ENCODE results near the gene SPATA31A3. TPM values are rescaled to one million over a fixed set of nuclear protein-coding genes. Genes with fewer than 3 reads are reported as not detected.
"Not testable (repeated sequence)": the region's sequence is repeated elsewhere in the genome, so short reads cannot be mapped to it uniquely, and the experiment has no call there.

The SPATA31A3 gene
- total RNA-seq: not detected

DNA sequence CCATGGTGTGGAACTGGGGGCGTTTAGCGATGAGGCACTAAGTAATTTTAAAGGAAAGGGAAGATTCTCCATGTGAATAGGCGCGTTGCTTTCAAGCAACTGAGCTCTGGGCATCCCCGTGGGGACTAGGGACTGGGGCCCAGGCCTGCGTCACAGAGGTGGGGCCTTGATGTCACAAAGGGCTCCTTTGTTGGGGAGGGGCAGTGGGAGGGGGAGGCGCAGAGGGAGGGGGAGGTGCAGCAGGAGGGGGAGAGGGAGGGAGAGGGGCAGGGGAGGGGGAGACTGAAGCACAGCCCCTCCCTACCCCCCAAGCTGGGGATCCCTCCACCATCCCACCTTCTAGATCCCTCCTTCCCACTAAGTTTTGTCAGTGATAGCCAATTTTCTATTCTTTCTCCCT is at the start of gene SPATA31A3:
TSS of gene SPATA31A3 (minus strand) at position 101 of the 400 bp plus-strand sequence. CDS start at position 72, 29 bp downstream.
- H3K27ac ChIP-seq; in situ Hi-C loops (cut with MboI; ENCODE audit: low sequenced_read_pairs in 4 of 4); H3K4me3 ChIP-seq; DNase-seq; ATAC-seq; H3K4me1 ChIP-seq; H3K36me3 ChIP-seq; intact Hi-C loops (cut with DNase I; ENCODE audit: low total_unique reads); H3K9me3 ChIP-seq; H3K27me3 ChIP-seq: not testable (repeated sequence)

DNA sequence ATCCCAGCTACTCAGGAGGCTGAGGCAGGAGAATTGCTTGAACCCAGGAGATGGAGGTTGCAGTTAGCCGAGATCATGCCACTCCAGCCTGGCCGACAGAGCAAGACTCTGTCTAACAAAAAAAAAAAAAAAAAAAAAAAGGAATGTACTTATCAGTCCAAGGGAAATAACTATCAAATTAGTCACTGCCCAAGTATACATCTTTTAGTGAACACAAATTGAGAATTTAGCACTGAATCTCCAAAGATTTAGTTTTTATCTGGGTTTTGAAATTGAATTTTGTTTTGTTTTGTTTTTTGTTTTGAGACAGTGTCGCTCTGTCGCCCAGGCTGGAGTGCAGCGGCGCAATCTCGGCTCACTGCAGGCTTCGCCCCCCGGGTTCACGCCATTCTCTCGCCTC is 39.8 kb downstream of the SPATA31A3 start:
- ATAC-seq; H3K27me3 ChIP-seq; intact Hi-C loops (cut with DNase I; ENCODE audit: low total_unique reads); H3K9me3 ChIP-seq; H3K36me3 ChIP-seq; H3K4me1 ChIP-seq; H3K4me3 ChIP-seq; in situ Hi-C loops (cut with MboI; ENCODE audit: low sequenced_read_pairs in 4 of 4); H3K27ac ChIP-seq; DNase-seq: not testable (repeated sequence)

GRCh38 chr9:66942400-66943155 is 49.8 kb downstream of the SPATA31A3 start:
- H3K27me3 ChIP-seq; in situ Hi-C loops (cut with MboI; ENCODE audit: low sequenced_read_pairs in 4 of 4); ATAC-seq; intact Hi-C loops (cut with DNase I; ENCODE audit: low total_unique reads); H3K36me3 ChIP-seq; H3K4me3 ChIP-seq; DNase-seq; H3K4me1 ChIP-seq; H3K9me3 ChIP-seq; H3K27ac ChIP-seq: not testable (repeated sequence)

DNA sequence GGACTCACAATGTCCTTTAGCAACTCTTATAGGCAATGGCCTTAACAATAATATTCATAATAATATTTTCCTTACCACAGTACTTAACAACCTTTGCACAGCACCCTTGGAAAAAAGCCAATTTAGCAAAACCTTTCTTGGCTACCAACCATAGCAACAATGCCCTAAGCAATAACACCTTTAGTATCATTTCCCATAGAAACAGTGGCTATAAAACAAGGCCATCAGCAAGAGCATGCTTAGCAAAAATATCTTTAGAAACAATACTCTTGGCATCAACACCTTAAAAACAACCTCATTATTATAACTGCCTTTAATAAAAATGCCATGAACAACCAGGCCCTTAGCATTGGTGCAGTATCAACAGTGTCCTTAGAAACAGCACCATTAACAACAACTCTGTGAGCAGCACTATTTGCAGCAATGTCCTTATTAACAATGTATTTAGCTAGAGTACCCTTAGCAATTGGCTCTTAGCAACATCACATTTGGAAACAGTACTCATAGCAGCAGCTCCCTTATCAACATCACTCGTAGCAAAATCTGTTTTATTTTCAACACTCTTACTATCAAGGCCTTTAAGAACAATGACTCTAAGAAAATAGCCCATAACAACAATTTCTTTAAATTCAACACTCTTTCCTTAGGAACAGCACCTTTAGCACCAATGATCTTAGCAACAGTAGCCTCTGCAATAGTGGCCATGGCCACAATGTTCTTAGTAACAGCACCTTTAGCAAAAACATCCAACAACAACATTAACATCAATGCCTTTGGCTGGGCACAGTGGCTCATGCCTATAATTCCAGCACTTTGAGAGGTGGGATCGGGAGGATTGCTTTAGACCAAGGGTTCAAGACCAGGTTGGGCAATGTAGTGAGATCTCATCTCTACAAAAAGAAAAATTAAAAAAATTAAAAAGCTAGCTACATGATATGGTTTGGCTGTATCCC is 52.2 kb downstream of the SPATA31A3 start:
- intact Hi-C loops (cut with DNase I; ENCODE audit: low total_unique reads); H3K36me3 ChIP-seq; H3K27ac ChIP-seq: not testable (repeated sequence)

DNA sequence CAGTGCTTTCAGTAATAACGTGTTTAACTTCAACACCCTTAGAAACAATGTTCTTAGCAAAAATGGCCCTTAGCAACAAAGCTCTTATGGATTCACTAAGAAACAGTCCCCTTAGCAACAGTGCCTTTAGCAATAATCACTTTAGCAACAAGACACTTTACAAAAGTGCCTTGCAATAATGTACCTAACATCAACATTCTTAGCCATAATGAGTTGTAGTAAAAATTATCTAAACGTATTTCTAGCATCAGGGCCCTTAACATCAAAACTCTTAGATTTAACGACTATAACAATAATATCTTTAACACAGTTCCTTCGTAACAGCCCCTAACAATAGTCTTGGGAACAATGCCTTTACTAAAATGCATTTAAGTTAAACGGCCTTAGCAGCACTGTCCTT is 54.0 kb downstream of the SPATA31A3 start:
- DNase-seq; H3K36me3 ChIP-seq; ATAC-seq; H3K27me3 ChIP-seq; H3K27ac ChIP-seq; in situ Hi-C loops (cut with MboI; ENCODE audit: low sequenced_read_pairs in 4 of 4); H3K9me3 ChIP-seq; intact Hi-C loops (cut with DNase I; ENCODE audit: low total_unique reads); H3K4me1 ChIP-seq; H3K4me3 ChIP-seq: not testable (repeated sequence)

More for the DNA sequence above, 52.2 kb downstream of the SPATA31A3 start:
- in situ Hi-C loops (cut with MboI; ENCODE audit: low sequenced_read_pairs in 4 of 4); DNase-seq; H3K27me3 ChIP-seq; H3K4me1 ChIP-seq; H3K4me3 ChIP-seq; ATAC-seq; H3K9me3 ChIP-seq: not testable (repeated sequence)

DNA sequence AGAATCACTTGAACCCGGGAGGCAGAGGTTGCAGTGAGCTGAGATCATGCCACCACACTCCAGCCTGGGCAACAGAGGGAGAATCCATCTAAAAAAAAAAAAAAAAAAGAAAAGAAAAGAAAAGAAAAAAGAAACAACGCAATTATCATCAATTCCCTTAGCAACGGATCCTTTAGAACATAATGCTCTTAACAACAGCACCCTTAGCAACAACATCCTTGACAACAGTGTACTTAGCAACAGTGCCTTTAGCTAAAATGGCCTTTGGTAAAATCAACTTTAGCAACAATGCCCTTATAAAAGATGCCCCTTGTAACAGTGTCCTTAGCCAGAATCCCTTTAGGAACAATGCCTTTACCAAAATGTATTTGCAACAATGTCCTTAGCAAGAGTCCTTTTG is 54.7 kb downstream of the SPATA31A3 start:
- H3K27ac ChIP-seq; ATAC-seq; H3K27me3 ChIP-seq; H3K36me3 ChIP-seq; H3K4me1 ChIP-seq; DNase-seq; intact Hi-C loops (cut with DNase I; ENCODE audit: low total_unique reads); in situ Hi-C loops (cut with MboI; ENCODE audit: low sequenced_read_pairs in 4 of 4); H3K4me3 ChIP-seq; H3K9me3 ChIP-seq: not testable (repeated sequence)

Other genes starting within 250 kb of the SPATA31A3 start
- 1 to 10 TPM; 2.0 to 5.0 (median 3.8) TPM for gene ZNF658, start 91.8 kb downstream of the SPATA31A3 start, total RNA-seq

All from gastrocnemius medialis (tissue), 4 donors.